Measurements from ENCODE around the gene PAGE2.
A peak's percentile ranks its signal among the peaks of the same experiment; 100 is the strongest.

- TF ChIP-seq EZH2phosphoT487 (IDR thresholded peaks at IDR 0.05; ENCODE audit: borderline replicate concordance, low read depth, low read length) (no peak), CTCF (conservative IDR thresholded peaks at IDR 0.05; ENCODE audit: low read length) (peak; percentile 56)
Measured at GRCh38 chrX:55135171-55135570, 46.4 kb downstream of the PAGE2 start.
